Panc1 (cell line): ENCODE measurements around the gene ACO1. TPM values are rescaled to one million over a fixed set of nuclear protein-coding genes. Genes with fewer than 3 reads are reported as not detected.

ENCODE experiments used
- ATAC-seq: fragments of 200-7000 bp; cut with Tn5 transposase; 2 replicates; pipeline ENCODE4 v1.9.1; 2020; ENCODE audit warnings: mild to moderate bottlenecking, moderate library complexity
- BruUV-seq: library from RNA; stranded (reverse); fragments of 400-500 nt; replicated peaks from 2 replicates; lab custom pipeline; 2021; lab: Mats Ljungman, UMichigan
- CTCF ChIA-PET: fragments of 300-600 bp; sonication (Branson Sonifier 250); formaldehyde crosslinking; loops from one replicate; lab custom pipeline; 2022; ENCODE audit warnings: antibody characterized with exemption; lab: Charles Lee
- POLR2A ChIA-PET: fragments of 300-600 bp; sonication (Branson Sonifier 250); formaldehyde crosslinking; loops from one replicate; lab custom pipeline; 2022; ENCODE audit warnings: antibody characterized with exemption; lab: Charles Lee
- DNase-seq: peaks from one replicate; pipeline ENCODE4 v3.0.0-alpha.2; 2010; ENCODE audit warnings: low read depth, low spot score
- H3K27ac ChIP-seq: 2 replicates; pipeline ENCODE4 v1.5.1; 2011; ENCODE audit warnings: mild to moderate bottlenecking, low read length, inconsistent platforms
- H3K27me3 ChIP-seq: fragments of 200-500 bp; sonication (Bioruptor generic); 2 replicates; pipeline ENCODE4 v1.6.0; 2014; ENCODE audit warnings: low read length, inconsistent platforms; ENCODE audit not compliant: control insufficient read depth, insufficient read depth
- H3K36me3 ChIP-seq: fragments of 200-500 bp; sonication (Bioruptor generic); 2 replicates; pipeline ENCODE4 v1.5.1; 2014; ENCODE audit warnings: inconsistent platforms, mild to moderate bottlenecking, low read length, moderate library complexity; ENCODE audit not compliant: control insufficient read depth, insufficient read depth
- H3K4me1 ChIP-seq: 2 replicates; pipeline ENCODE4 v1.5.1; 2011; ENCODE audit warnings: inconsistent platforms, mild to moderate bottlenecking, low read length, moderate library complexity; ENCODE audit not compliant: control insufficient read depth, insufficient read depth
- H3K4me3 ChIP-seq, 2 experiments: 2 replicates each; pipeline ENCODE4 v1.5.1; 2011 to 2012; ENCODE audit warnings: low read depth in 2 of 2, low read length in 2 of 2, mild to moderate bottlenecking in 2 of 2, inconsistent platforms in 1 of 2, moderate library complexity in 1 of 2
- H3K9me3 ChIP-seq: fragments of 200-500 bp; sonication (Bioruptor generic); 2 replicates; pipeline ENCODE4 v1.5.1; 2014; ENCODE audit warnings: low read depth, mild to moderate bottlenecking, inconsistent platforms, low read length, moderate library complexity; ENCODE audit not compliant: control insufficient read depth, insufficient read depth
- CTCF ChIP-seq: fragments of 450-650 bp; IDR thresholded peaks from 2 replicates; pipeline ENCODE4 v1.5.1; 2017; ENCODE audit warnings: mild to moderate bottlenecking
- POLR2AphosphoS5 ChIP-seq: IDR thresholded peaks from 2 replicates; pipeline ENCODE4 v1.6.1; 2012; ENCODE audit warnings: mild to moderate bottlenecking, low read depth, low read length, moderate library complexity
- REST ChIP-seq, 2 experiments: IDR thresholded peaks; 2 replicates each; pipeline ENCODE4 v1.6.1; 2011 to 2012; ENCODE audit warnings: low read depth in 2 of 2, control low read depth in 1 of 2, low read length in 1 of 2, mild to moderate bottlenecking in 1 of 2, moderate library complexity in 1 of 2; ENCODE audit not compliant: insufficient read depth in 1 of 2
- SIN3A ChIP-seq: IDR thresholded peaks from 2 replicates; pipeline ENCODE4 v1.6.1; 2012; ENCODE audit warnings: low read depth, mild to moderate bottlenecking, low read length, moderate library complexity, borderline replicate concordance; ENCODE audit not compliant: insufficient read depth
- TCF7L2 ChIP-seq: IDR thresholded peaks from 2 replicates; pipeline ENCODE4 v1.6.1; 2011; ENCODE audit warnings: mild to moderate bottlenecking, low read depth, low read length, inconsistent platforms
- in situ Hi-C: cut with HindIII; loops from 2 replicates; pipeline ENCODE4 v1.10.0; 2016; ENCODE audit warnings: low sequenced_read_pairs, low pct_unique_long_range_greater_than_20kb
- intact Hi-C: fragments of 100-400 bp; cut with micrococcal nuclease; formaldehyde crosslinking; loops from one replicate; pipeline ENCODE4 v1.10.0; 2022; ENCODE audit not compliant: unreplicated experiment
- total RNA-seq: library from RNA; stranded (reverse); gene quantifications from one replicate; pipeline ENCODE4 v1.2.1, GENCODE V29; 2021; ENCODE audit not compliant: unreplicated experiment

ACO1 gene
- total RNA-seq, 1 experiment from 2014 or later: 49.3 TPM

- Histone ChIP-seq H3K4me1 (no peaks in the 10 kb centered on the region), H3K4me3 (no peak overlapping the region), H3K27me3 (no peaks in the 10 kb centered on the region), H3K9me3 (no peaks in the 10 kb centered on the region), H3K36me3 (no peaks in the 10 kb centered on the region), H3K27ac (no peak overlapping the region)
- CTCF ChIA-PET: no interaction called here
- intact Hi-C loops: no loop called here
- TF ChIP-seq TCF7L2: no peak
- no peak for TF ChIP-seq SIN3A
- no peak for TF ChIP-seq CTCF
- TF ChIP-seq POLR2AphosphoS5: no peak
- POLR2A ChIA-PET: no interaction called here
- BruUV-seq: no TSS peak
- in situ Hi-C loops: no loop called here
- DNase-seq (no peak), ATAC-seq (no peak)
Measured at GRCh38 chr9:32359452-32359851, 25.0 kb upstream of the ACO1 start.

GRCh38 chr9:32360983-32361673 is 23.3 kb upstream of the ACO1 start:
- BruUV-seq: no TSS peak
- H3K4me3 ChIP-seq: no peak overlapping the region
- ChIA-PET POLR2A (no interaction called here), CTCF (no interaction called here)
- no peaks in the 10 kb centered on the region for H3K9me3 ChIP-seq
- TF ChIP-seq CTCF (no peak), SIN3A (no peak), TCF7L2 (no peak), REST (IDR thresholded peaks at IDR 0.05; ENCODE audit: insufficient read depth in 1 of 2, low read depth in 2 of 2, low read length in 1 of 2) (no peak), POLR2AphosphoS5 (no peak)
- DNase-seq: no peak
- H3K4me1 ChIP-seq: no peaks in the 10 kb centered on the region
- H3K27me3 ChIP-seq: no peaks in the 10 kb centered on the region
- no peak overlapping the region for H3K27ac ChIP-seq
- no peak for ATAC-seq
- in situ Hi-C loops (no loop called here), intact Hi-C loops (no loop called here)
- H3K36me3 ChIP-seq: no peaks in the 10 kb centered on the region
